BE2C (cell line): ENCODE data around the gene ALS2.

Source experiments
- DNase-seq: peaks from one replicate; pipeline ENCODE4 v3.0.0-alpha.2; 2020
- H3K27me3 ChIP-seq: fragments of 250-450 bp; sonication (Bioruptor Pico); 2 replicates; pipeline ENCODE4 v1.5.1; 2020; ENCODE audit warnings: mild to moderate bottlenecking
- H3K36me3 ChIP-seq: fragments of 250-450 bp; sonication (Bioruptor Pico); 2 replicates; pipeline ENCODE4 v1.5.1; 2020; ENCODE audit warnings: mild to moderate bottlenecking
- H3K4me1 ChIP-seq: fragments of 250-450 bp; sonication (Bioruptor Pico); 2 replicates; pipeline ENCODE4 v1.5.1; 2020
- H3K4me3 ChIP-seq: 2 replicates; pipeline ENCODE4 v1.5.1; 2011; ENCODE audit warnings: low read depth, low read length
- H3K9me3 ChIP-seq: fragments of 250-450 bp; sonication (Bioruptor Pico); 2 replicates; pipeline ENCODE4 v1.5.1; 2020
- TF ChIP-seq, protein P1 (sequence below): IDR thresholded peaks from 2 replicates; pipeline ENCODE4 v1.5.1; 2012; ENCODE audit warnings: mild to moderate bottlenecking, low read depth, low read length

ALS2 gene

DNA sequence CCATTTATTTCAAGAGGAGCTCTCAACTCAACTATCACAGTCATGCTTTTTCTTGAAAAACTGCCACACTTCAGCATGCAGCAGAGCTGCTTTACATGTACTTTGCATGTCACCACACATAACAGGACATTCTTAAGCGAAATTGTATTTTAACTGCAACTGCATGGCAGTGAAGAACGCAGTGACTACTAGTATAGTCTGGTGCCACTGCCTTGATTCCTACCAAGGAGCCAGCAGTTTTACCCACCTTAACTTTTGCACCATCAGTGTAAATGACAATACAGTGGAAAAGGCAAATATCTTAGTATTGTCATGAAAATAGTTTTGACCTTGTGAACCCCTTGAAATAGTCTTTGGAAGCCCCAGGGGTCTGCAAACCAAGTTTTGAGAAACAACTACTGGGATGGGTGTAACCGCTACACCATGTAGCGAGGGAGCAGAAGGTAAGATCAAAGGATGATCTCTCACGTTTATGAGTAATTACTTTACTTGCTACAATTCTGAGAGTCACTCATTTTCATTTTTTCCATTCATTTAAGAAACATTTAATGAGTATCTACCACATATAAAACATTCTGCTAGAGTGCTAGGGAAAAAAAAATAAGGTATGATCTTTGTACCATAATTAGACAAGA is 50.0 kb downstream of the ALS2 start:
- no peak for DNase-seq
- TF ChIP-seq, protein P1, sequence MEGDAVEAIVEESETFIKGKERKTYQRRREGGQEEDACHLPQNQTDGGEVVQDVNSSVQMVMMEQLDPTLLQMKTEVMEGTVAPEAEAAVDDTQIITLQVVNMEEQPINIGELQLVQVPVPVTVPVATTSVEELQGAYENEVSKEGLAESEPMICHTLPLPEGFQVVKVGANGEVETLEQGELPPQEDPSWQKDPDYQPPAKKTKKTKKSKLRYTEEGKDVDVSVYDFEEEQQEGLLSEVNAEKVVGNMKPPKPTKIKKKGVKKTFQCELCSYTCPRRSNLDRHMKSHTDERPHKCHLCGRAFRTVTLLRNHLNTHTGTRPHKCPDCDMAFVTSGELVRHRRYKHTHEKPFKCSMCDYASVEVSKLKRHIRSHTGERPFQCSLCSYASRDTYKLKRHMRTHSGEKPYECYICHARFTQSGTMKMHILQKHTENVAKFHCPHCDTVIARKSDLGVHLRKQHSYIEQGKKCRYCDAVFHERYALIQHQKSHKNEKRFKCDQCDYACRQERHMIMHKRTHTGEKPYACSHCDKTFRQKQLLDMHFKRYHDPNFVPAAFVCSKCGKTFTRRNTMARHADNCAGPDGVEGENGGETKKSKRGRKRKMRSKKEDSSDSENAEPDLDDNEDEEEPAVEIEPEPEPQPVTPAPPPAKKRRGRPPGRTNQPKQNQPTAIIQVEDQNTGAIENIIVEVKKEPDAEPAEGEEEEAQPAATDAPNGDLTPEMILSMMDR: no peak
- H3K4me1 ChIP-seq: peaks cover 11% of the 10 kb centered on the region
- H3K36me3 ChIP-seq: peaks cover 2% of the 10 kb centered on the region; the same call in 1 of the 2 replicates
- H3K4me3 ChIP-seq: no peak overlapping the region
- no peaks in the 10 kb centered on the region for H3K27me3 ChIP-seq
- no peaks in the 10 kb centered on the region for H3K9me3 ChIP-seq

DNA sequence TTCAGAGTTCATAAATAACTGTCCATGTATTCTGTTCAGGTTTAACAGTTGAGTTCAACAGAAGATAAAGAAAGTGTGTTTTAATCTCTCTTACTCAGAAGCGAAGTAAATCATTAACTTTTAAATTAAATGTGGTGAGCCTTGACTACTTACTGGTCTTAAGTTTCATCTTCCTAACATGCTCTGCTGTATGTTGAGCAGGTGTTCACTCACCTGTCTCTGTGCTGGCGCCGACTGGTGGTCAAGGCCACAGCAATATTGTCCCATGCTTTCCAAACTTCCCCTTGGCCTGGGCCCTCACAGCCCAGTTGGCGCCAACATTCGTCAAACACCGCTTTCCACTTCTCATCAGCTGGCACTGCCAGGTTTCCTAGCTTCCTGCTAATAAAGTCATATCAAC is 65.3 kb downstream of the ALS2 start:
- Histone ChIP-seq H3K4me1 (no peaks in the 10 kb centered on the region), H3K4me3 (no peak overlapping the region), H3K9me3 (no peaks in the 10 kb centered on the region), H3K27me3 (no peaks in the 10 kb centered on the region), H3K36me3 (peaks cover 10% of the 10 kb centered on the region)
- TF ChIP-seq, protein P1: no peak
- DNase-seq: no peak

DNA sequence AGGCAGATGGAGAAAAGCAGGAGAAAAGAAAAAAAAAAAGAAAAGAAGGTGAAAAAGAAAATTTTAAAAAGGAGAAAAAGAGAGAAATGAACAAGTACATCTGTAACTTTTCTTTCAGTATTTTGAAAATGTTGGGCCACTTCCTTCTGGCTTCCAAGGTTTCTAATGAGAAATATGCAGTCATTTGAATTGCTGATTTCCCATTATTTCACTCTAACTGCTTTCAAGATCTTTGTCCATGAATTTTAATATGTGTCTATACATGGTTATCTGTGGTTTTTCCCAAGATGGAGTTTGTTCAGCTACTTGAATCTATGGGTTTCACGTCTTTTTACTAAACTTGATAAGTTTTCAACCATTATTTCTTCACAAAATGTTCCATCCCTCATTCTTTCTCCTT is 68.0 kb downstream of the ALS2 start:
- no peaks in the 10 kb centered on the region for H3K9me3 ChIP-seq
- no peaks in the 10 kb centered on the region for H3K27me3 ChIP-seq
- TF ChIP-seq, protein P1: no peak
- H3K4me1 ChIP-seq: no peaks in the 10 kb centered on the region
- DNase-seq: no peak
- no peak overlapping the region for H3K4me3 ChIP-seq
- H3K36me3 ChIP-seq: peaks cover 10% of the 10 kb centered on the region

DNA sequence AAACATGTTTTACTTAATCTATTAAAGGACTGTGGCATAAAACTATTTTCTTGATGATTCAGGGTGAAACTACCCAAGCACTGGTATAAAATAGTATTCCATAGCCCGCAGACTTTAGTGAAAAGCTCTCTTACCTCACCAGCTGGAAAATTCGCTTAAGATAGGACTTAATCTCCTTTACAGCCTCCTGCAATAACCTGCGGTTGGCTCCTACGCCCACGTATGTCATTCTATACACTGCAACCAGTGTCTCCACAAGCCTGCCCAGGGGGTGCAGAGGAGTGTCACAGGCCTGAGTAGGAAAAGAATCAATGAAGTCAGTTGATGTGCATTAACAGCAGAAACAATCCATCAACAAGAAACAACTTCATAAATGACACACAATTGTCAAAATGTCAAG is 71.0 kb downstream of the ALS2 start:
- Histone ChIP-seq H3K36me3 (peaks cover 8% of the 10 kb centered on the region), H3K9me3 (no peaks in the 10 kb centered on the region), H3K4me1 (no peaks in the 10 kb centered on the region), H3K4me3 (no peak overlapping the region), H3K27me3 (no peaks in the 10 kb centered on the region)
- no peak for DNase-seq
- TF ChIP-seq, protein P1: no peak

DNA sequence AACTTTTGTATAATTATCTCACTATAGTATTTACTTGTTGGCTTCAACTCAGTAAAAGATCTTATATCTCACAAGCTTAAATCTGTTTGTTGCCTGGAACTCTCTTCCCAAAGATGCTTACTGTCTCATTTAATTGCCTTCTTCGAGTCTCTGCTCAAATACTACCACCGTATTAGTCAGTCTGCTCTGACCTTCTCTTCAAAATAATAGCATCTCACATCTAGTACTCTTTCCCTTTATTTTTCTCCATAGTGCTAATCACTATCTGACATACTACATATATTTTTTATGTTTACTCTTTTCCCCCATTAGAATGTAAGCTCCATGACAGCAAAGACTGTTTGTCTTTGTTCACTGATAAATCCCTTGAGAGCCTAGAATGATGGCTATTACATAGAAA is 71.7 kb downstream of the ALS2 start:
- Histone ChIP-seq H3K9me3 (no peaks in the 10 kb centered on the region), H3K4me1 (no peaks in the 10 kb centered on the region), H3K4me3 (no peak overlapping the region), H3K27me3 (no peaks in the 10 kb centered on the region), H3K36me3 (peaks cover 2% of the 10 kb centered on the region)
- TF ChIP-seq, protein P1: no peak
- DNase-seq: no peak

DNA sequence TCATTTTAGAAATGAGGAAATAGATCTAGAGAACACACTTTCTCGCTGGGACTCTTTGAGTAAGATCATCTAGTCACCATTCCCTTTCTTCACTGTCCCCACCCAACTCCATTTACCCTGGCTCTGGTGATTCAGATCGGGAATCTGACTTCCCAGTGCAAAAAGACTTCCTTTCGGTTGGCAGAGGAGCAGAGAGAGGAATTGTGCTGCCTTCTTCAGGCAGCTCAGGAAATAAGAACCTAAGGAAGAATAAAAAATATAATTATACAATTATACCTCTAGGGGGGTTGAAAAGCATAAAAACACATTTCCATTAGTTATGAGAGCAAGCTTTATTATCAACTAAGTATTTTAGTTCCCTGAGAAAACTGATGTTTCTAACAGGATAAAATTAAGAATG is 73.0 kb downstream of the ALS2 start:
- Histone ChIP-seq H3K4me1 (no peaks in the 10 kb centered on the region), H3K4me3 (no peak overlapping the region), H3K9me3 (no peaks in the 10 kb centered on the region), H3K27me3 (no peaks in the 10 kb centered on the region), H3K36me3 (no peaks in the 10 kb centered on the region; the same call in 1 of the 2 replicates)
- DNase-seq: no peak
- TF ChIP-seq, protein P1: peak; percentile 11; the same call in 1 of the 2 replicates
